Stimulated activated CD8-positive, alpha-beta memory T cell treated with anti-CD3 and anti-CD28 coated beads, Interleukin-4, amount 100 ng/mL, for 4 hours (primary cell): ENCODE results near the gene GPR84.

Experiments
- DNase-seq, 2 donors: peaks; one replicate each; pipeline ENCODE4 v3.0.0-alpha.2; 2020; ENCODE audit warnings: low read depth in 2 of 2, low spot score in 1 of 2

GPR84 gene

GRCh38 chr12:54392485-54393206 is 28.4 kb upstream of the GPR84 start:
- DNase-seq, result no peak

- DNase-seq, result peak; percentile 36 to 46
Measured at GRCh38 chr12:54390668-54391551, 26.6 kb upstream of the GPR84 start.

- DNase-seq, result no peak
Measured at GRCh38 chr12:54390176-54390667, 25.9 kb upstream of the GPR84 start.

GRCh38 chr12:54389607-54390175 is 25.4 kb upstream of the GPR84 start:
- no peak for DNase-seq

GRCh38 chr12:54389134-54389508 is 24.8 kb upstream of the GPR84 start:
- DNase-seq, result no peak

- no peak for DNase-seq
Measured at GRCh38 chr12:54388237-54389133, 24.2 kb upstream of the GPR84 start.

- DNase-seq, result no peak
Measured at GRCh38 chr12:54387114-54387467, 22.8 kb upstream of the GPR84 start.

- DNase-seq, result no peak
Measured at GRCh38 chr12:54386403-54387113, 22.3 kb upstream of the GPR84 start.

- no peak for DNase-seq
Measured at GRCh38 chr12:54385251-54385914, 21.1 kb upstream of the GPR84 start.

- no peak for DNase-seq
Measured at GRCh38 chr12:54384591-54385041, 20.3 kb upstream of the GPR84 start, which contains the start of gene ZNF385A. Gene ZNF385A (minus strand): TSS chr12:54384733. CDS start chr12:54384514, 219 bp downstream.

GRCh38 chr12:54383041-54383609 is 18.8 kb upstream of the GPR84 start:
- no peak for DNase-seq

GRCh38 chr12:54381136-54381535 is 16.9 kb upstream of the GPR84 start:
- no peak for DNase-seq

- DNase-seq, result peak; percentile 75 to 78
Measured at GRCh38 chr12:54379398-54380201, 15.3 kb upstream of the GPR84 start.

GRCh38 chr12:54378796-54379397 is 14.6 kb upstream of the GPR84 start:
- DNase-seq, result no peak

GRCh38 chr12:54377797-54378515 is 13.7 kb upstream of the GPR84 start:
- no peak for DNase-seq

- DNase-seq, result no peak
Measured at GRCh38 chr12:54377007-54377406, 12.7 kb upstream of the GPR84 start.

GRCh38 chr12:54376596-54376995 is 12.3 kb upstream of the GPR84 start:
- DNase-seq, result no peak
